ENCODE measurements around the gene SAMHD1. TPM values are rescaled to one million over a fixed set of nuclear protein-coding genes. Genes with fewer than 3 reads are reported as not detected.

Gene SAMHD1
- total and polyA plus RNA-seq, 2 of the 13 experiments (the other 11 are each of a cell fraction or from before 2014, with no cell fraction given): 16.9 to 43.5 TPM

GRCh38 chr20:36876473-36876833, 75.1 kb downstream of the SAMHD1 start (continued):
- TF ChIP-seq ZNF280B (CRISPR knock-in tag; IDR thresholded peaks at IDR 0.05; ENCODE audit: borderline replicate concordance) (no peak), ETV6 (CRISPR knock-in tag; conservative IDR thresholded peaks at IDR 0.05) (no peak; the same call in 1 of the 2 replicates), ZNF605 (CRISPR knock-in tag; IDR thresholded peaks at IDR 0.05) (peak; percentile 78), ZNF788 (CRISPR knock-in tag; IDR thresholded peaks at IDR 0.05; ENCODE audit: borderline replicate concordance) (no peak), ZFP41 (CRISPR knock-in tag; IDR thresholded peaks at IDR 0.05; ENCODE audit: borderline replicate concordance) (no peak), ZNF414 (CRISPR knock-in tag; IDR thresholded peaks at IDR 0.05) (0 out of 2 replicates have a peak, but pooled peaks have one; percentile 46), NFIB (CRISPR knock-in tag; IDR thresholded peaks at IDR 0.05; ENCODE audit: borderline replicate concordance) (peak; percentile 74; the same call in 1 of the 2 replicates), ZNF225 (CRISPR knock-in tag; IDR thresholded peaks at IDR 0.05) (no peak), ZMYM2 (CRISPR knock-in tag; IDR thresholded peaks at IDR 0.05) (peak; percentile 60; the same call in 1 of the 2 replicates), NBN (conservative IDR thresholded peaks at IDR 0.05) (0 out of 2 replicates have a peak, but pooled peaks have one; percentile 16), ZNF768 (CRISPR knock-in tag; IDR thresholded peaks at IDR 0.05) (no peak), FOXO4 (CRISPR knock-in tag; conservative IDR thresholded peaks at IDR 0.05) (0 out of 2 replicates have a peak, but pooled peaks have one; percentile 68), FOXK2 (IDR thresholded peaks at IDR 0.05) (no peak), AGO2 (optimal IDR thresholded peaks at IDR 0.05; ENCODE audit: low read depth, low read length) (no peak), ZNF282 (IDR thresholded peaks at IDR 0.05; ENCODE audit: partially characterized antibody) (peak; percentile 71)
